Peyer's patch (tissue), 4 donors: ENCODE results near the gene PCDHGA12.

Source experiments
- CTCF ChIP-seq, 6 experiments: fragments of 450-650 bp in 4 of 6; fragments of 200-600 bp in 2 of 6; sonication (generic) in 1 of 6; IDR thresholded peaks; one replicate each; pipeline ENCODE4 v1.5.1; 2017 to 2019; ENCODE audit warnings: antibody characterized with exemption in 6 of 6, mild to moderate bottlenecking in 3 of 6, moderate library complexity in 1 of 6
- POLR2A ChIP-seq, 2 donors: fragments of 450-650 bp; IDR thresholded peaks; one replicate each; pipeline ENCODE4 v1.5.1; 2017; ENCODE audit warnings: antibody characterized with exemption in 2 of 2, mild to moderate bottlenecking in 2 of 2, moderate library complexity in 2 of 2

- TF ChIP-seq CTCF (IDR thresholded peaks at IDR 0.05) (no peak), POLR2A (IDR thresholded peaks at IDR 0.05) (no peak)
Observed at GRCh38 chr5:141434006-141434405, 3.7 kb downstream of the PCDHGA12 start.
